Limb (tissue), 2 donors: ENCODE data around the gene KCNK13.

Experiments used
- DNase-seq, 2 donors: peaks; one replicate each; pipeline ENCODE4 v3.0.0-alpha.2; 2016; ENCODE audit errors: extremely low spot score in 2 of 2

Gene KCNK13

DNA sequence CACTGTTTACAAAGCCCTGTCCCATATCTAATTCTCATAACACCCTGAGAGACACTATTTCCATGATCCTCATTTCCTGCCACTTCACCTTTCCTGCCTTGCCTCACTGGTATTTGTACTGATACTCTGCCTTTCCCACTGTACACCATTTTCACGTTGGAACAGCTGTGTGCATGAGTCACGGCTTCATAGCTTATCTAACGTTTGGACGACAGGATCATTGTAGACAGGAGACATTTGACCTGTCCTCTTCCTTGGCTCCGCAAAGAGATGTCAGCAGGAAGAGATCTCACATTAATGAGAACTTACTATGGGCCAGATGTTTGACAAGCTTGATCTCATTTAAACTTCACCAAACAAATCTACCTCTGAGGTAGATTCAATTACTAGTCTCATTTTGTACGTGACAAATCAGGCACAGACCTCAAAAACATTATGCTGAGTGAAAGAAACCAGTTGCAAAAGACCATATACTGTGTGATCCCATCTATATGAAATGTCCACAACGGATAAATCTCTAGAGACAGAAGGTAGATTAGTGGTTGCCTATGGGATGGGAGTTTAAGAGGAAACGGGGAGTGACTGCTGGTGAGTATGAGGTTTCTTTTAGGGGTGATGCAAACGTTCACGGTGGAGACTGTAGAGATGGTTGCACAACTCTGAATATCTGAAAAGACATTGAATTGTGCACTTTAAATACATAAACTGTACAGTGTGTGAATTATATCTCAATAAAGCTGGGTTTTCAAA is 71.2 kb downstream of the KCNK13 start:
- DNase-seq, result no peak

- DNase-seq, result no peak
These were observed 75.1 kb downstream of the KCNK13 start for GRCh38 chr14:90136904-90137303.

- DNase-seq, result no peak
These were observed 76.0 kb downstream of the KCNK13 start for GRCh38 chr14:90137807-90138206.

DNA sequence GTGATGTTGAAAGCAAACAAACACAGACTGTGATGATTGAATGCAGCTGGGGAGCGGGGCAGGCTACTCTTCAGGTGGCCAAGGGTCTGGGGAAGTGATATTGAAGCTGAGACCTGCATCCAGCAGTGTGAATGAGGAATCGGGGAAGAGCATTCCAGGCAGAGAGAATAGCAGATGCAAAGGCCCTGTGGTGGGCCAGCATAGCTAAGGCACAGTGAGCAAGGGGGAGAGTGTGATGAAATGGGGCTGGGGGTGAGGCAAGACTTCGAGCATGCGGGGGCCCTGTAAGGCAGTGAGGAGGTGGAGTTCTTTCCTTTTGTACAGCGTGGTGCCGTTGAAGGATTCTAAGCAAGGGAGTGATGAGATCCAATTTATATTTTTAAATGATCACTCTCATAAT is 77.4 kb downstream of the KCNK13 start:
- no peak for DNase-seq

GRCh38 chr14:90140298-90140955 is 78.6 kb downstream of the KCNK13 start:
- no peak for DNase-seq

GRCh38 chr14:90140956-90141316 is 79.1 kb downstream of the KCNK13 start:
- DNase-seq, result no peak

GRCh38 chr14:90153429-90153828 is 91.6 kb downstream of the KCNK13 start:
- DNase-seq, result no peak

- no peak for DNase-seq
These were observed 92.3 kb downstream of the KCNK13 start for GRCh38 chr14:90154110-90154509.

- no peak for DNase-seq
These were observed 97.4 kb downstream of the KCNK13 start for GRCh38 chr14:90159146-90159545.

DNA sequence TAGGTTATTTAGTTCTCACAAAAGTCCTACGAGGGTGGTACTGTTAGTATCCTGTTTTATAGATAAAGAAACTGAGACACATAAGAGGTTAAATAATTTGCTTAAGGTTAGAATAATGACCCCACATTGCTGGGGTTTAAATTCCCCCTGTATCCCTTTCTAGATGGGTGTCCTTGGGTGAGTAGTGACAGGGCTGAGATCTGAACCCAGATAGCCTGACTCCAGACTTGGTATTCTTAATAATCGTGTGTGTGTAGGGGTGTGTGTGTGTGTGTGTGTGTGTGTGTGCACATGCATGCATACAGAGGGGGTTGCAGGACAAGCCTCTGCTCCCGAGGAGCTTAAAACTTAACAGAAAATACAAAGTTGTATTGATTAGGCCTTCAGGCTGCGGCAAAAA is 97.9 kb downstream of the KCNK13 start:
- no peak for DNase-seq

GRCh38 chr14:90161129-90161528 is 99.3 kb downstream of the KCNK13 start:
- no peak for DNase-seq

GRCh38 chr14:90168425-90169105 is 106.8 kb downstream of the KCNK13 start:
- no peak for DNase-seq

GRCh38 chr14:90175631-90176030 is 113.8 kb downstream of the KCNK13 start:
- no peak for DNase-seq

GRCh38 chr14:90177539-90178189 is 115.9 kb downstream of the KCNK13 start:
- DNase-seq, result no peak

DNA sequence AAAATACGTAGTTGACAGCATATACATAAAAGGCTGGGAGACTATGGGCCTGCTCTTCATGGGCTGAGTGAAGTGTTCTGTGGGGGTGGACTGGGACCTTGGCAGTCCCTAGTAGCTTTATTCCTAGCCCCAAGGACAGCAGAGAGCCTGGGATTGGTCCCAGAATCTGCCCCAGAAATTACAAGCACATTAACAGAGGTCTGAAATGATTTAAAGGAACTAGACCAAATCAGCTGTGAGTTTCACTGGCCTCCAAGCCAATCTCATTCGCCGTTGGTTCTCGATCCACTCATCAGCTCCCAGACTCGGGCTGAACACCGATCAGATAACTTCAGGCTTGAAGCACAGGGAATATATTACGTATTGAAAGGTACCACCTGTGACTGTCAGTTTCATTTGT is 117.6 kb downstream of the KCNK13 start:
- no peak for DNase-seq

- DNase-seq, result no peak
These were observed 118.3 kb downstream of the KCNK13 start for GRCh38 chr14:90179809-90180779.

DNA sequence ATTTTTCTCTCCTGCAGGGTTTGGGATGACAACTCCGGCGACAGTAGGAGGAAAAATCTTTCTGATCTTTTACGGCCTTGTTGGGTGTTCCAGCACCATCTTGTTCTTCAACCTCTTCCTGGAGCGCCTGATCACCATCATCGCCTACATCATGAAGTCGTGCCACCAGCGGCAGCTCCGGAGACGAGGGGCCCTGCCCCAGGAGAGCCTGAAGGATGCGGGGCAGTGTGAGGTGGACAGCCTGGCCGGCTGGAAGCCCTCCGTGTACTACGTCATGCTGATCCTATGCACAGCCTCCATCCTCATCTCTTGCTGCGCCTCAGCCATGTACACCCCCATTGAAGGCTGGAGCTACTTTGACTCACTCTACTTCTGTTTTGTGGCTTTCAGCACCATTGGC is 122.3 kb downstream of the KCNK13 start:
- DNase-seq, result no peak

DNA sequence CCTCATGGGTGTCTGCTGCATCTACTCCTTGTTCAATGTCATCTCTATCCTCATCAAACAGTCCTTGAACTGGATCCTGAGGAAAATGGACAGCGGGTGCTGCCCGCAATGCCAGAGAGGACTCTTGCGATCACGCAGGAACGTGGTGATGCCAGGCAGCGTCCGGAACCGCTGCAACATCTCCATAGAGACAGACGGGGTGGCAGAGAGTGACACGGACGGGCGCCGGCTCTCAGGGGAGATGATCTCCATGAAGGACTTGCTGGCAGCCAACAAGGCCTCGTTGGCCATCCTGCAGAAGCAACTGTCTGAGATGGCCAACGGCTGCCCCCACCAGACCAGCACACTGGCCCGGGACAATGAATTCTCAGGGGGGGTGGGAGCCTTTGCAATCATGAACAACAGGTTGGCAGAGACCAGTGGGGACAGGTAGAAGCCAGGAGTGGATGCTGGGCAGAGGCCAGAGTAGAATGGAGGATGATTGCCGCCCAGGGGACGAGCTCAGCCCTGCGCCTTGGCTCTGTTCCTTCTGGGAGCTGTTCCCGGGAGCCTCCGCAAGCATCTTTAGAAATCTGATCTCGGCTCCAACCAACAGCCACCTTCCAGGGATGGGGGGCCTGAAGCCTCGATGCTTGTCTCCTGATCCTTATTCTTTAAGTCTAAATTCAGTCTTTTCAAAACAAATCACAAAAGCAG is 122.9 kb downstream of the KCNK13 start:
- DNase-seq, result no peak

- no peak for DNase-seq
These were observed 126.8 kb downstream of the KCNK13 start for GRCh38 chr14:90188588-90188987.

DNA sequence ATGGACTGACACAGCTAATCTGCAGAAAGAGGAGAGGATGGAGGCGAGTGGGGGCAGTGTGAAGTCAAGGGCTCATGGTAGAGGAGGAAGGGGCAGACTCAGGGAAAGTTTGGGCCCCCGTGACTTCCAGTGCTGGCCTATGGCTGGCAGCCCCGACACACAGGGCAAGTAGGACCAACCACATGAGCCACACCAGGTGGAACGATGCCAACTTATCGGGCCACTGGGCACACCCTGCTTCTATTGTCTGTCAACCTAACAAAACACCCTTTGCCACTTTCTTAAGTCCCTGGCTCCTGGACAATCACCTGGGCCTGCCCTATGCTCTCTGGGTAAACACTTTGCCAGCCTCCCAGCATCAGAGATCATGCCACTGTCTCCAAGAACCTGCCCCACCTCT is 129.4 kb downstream of the KCNK13 start:
- no peak for DNase-seq
